OCI-LY7 (cell line): Measurements from ENCODE around the gene PODXL.

Experiments used
- EZH2phosphoT487 ChIP-seq: fragments of 200-600 bp; sonication (generic); IDR thresholded peaks from 2 replicates; pipeline ENCODE4 v1.6.1; 2018; ENCODE audit warnings: low read depth, borderline replicate concordance, mild to moderate bottlenecking, mixed run types, antibody characterized with exemption, low read length, moderate library complexity, mixed read lengths
- TF ChIP-seq, protein P1 (sequence below): fragments of 200-600 bp; sonication (generic); conservative IDR thresholded peaks from 2 replicates; pipeline ENCODE4 v1.5.1; 2014; ENCODE audit warnings: mild to moderate bottlenecking, antibody characterized with exemption, low read length, moderate library complexity, mixed read lengths

DNA sequence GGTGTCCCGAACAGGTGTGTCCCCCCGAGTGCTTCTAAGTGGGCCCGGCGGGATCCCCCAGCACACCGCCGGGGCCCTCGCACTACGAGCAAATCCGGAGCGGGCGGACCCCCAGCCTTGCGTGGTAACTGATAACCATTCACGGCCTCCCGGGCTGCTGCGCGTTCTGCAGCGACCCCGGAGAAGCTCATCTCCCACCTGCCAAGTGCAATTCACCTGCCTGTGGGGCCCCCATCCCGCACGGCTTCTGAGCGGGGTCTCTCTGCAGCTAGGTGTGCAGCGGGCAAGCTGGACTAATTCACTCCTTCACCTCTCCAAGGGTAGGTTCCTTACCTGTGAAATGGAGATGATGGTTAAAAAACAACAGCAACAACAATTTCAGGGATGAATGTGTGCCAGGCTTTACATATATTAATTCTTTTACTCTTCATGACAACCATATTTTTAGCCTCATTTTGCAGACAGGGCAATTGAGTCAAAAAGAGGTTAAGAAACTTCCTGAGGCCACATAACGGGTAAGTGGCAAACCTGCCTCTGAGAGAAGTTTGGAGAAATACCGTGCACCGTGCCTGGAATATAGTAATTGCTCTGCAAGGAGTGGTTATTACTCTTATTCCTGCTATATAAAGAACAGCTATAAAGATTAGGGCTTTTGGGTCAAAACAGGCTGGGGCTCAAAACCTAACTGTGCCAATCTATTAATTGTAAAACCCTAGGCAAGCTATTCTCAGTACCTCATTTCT, 652 bp upstream of the PODXL start:
- TF ChIP-seq, protein P1, sequence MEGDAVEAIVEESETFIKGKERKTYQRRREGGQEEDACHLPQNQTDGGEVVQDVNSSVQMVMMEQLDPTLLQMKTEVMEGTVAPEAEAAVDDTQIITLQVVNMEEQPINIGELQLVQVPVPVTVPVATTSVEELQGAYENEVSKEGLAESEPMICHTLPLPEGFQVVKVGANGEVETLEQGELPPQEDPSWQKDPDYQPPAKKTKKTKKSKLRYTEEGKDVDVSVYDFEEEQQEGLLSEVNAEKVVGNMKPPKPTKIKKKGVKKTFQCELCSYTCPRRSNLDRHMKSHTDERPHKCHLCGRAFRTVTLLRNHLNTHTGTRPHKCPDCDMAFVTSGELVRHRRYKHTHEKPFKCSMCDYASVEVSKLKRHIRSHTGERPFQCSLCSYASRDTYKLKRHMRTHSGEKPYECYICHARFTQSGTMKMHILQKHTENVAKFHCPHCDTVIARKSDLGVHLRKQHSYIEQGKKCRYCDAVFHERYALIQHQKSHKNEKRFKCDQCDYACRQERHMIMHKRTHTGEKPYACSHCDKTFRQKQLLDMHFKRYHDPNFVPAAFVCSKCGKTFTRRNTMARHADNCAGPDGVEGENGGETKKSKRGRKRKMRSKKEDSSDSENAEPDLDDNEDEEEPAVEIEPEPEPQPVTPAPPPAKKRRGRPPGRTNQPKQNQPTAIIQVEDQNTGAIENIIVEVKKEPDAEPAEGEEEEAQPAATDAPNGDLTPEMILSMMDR: no peak
- TF ChIP-seq EZH2phosphoT487: peak; percentile 89; the same call in 1 of the 2 replicates
